NB4 (cell line): ENCODE measurements around the gene CHST11.

Experiments used
- DNase-seq: peaks from one replicate; pipeline ENCODE4 v3.0.0; 2010; ENCODE audit warnings: low read depth
- H3K4me3 ChIP-seq: one replicate; pipeline ENCODE4 v1.5.1; 2011; ENCODE audit warnings: mild to moderate bottlenecking, low read depth, low read length, moderate library complexity
- CTCF ChIP-seq: IDR thresholded peaks from one replicate; pipeline ENCODE4 v1.5.1; 2012; ENCODE audit warnings: low read depth, low read length
- MAX ChIP-seq: IDR thresholded peaks from 2 replicates; pipeline ENCODE4 v1.6.1; 2011; ENCODE audit warnings: low read depth, low read length
- MYC ChIP-seq: IDR thresholded peaks from 2 replicates; pipeline ENCODE4 v1.6.1; 2011; ENCODE audit warnings: low read depth, low read length
- POLR2A ChIP-seq: IDR thresholded peaks from 2 replicates; pipeline ENCODE4 v1.6.1; 2011; ENCODE audit warnings: mild to moderate bottlenecking; ENCODE audit not compliant: insufficient read length; ENCODE audit errors: extremely low read depth

Gene CHST11

GRCh38 chr12:104576187-104576778 lies 119.5 kb downstream of the CHST11 start:
- no peak for TF ChIP-seq CTCF
- no peak for TF ChIP-seq POLR2A
- no peak overlapping the region for H3K4me3 ChIP-seq
- DNase-seq: no peak

GRCh38 chr12:104576980-104577580 lies 120.3 kb downstream of the CHST11 start:
- H3K4me3 ChIP-seq: no peak overlapping the region
- no peak for TF ChIP-seq MYC
- TF ChIP-seq POLR2A: no peak
- no peak for TF ChIP-seq CTCF
- no peak for TF ChIP-seq MAX
- no peak for DNase-seq

GRCh38 chr12:104577581-104577981 lies 120.8 kb downstream of the CHST11 start:
- no peak for DNase-seq
- H3K4me3 ChIP-seq: no peak overlapping the region
- TF ChIP-seq MAX (no peak), MYC (no peak), CTCF (no peak), POLR2A (no peak)

- H3K4me3 ChIP-seq: no peak overlapping the region
- TF ChIP-seq POLR2A: no peak
- no peak for TF ChIP-seq CTCF
- no peak for TF ChIP-seq MAX
- TF ChIP-seq MYC: no peak
- peak; percentile 47 for DNase-seq
These were observed 121.7 kb downstream of the CHST11 start for GRCh38 chr12:104578453-104578852.

GRCh38 chr12:104579718-104580495 lies 123.2 kb downstream of the CHST11 start:
- TF ChIP-seq MAX: no peak
- TF ChIP-seq POLR2A: no peak
- TF ChIP-seq MYC: no peak
- no peak overlapping the region for H3K4me3 ChIP-seq
- DNase-seq: no peak

- no peak overlapping the region for H3K4me3 ChIP-seq
- TF ChIP-seq CTCF (no peak), POLR2A (no peak), MYC (no peak), MAX (no peak)
- DNase-seq: no peak
These were observed 124.3 kb downstream of the CHST11 start for GRCh38 chr12:104581005-104581570.
